HG03460 (cell line): ENCODE measurements around the gene POU2F1.

Source experiments
- ATAC-seq: cut with Tn5 transposase; IDR thresholded peaks from one replicate; pipeline ENCODE4 v1.9.1; 2021; ENCODE audit not compliant: unreplicated experiment

POU2F1 gene

GRCh38 chr1:167359295-167359694 is 138.6 kb downstream of the POU2F1 start:
- ATAC-seq = no peak

GRCh38 chr1:167360120-167360519 is 139.4 kb downstream of the POU2F1 start:
- no peak for ATAC-seq

- no peak for ATAC-seq
Measured at GRCh38 chr1:167362638-167363037, 142.0 kb downstream of the POU2F1 start.

- no peak for ATAC-seq
Measured at GRCh38 chr1:167364826-167365225, 144.1 kb downstream of the POU2F1 start.

GRCh38 chr1:167365360-167365759 is 144.7 kb downstream of the POU2F1 start:
- no peak for ATAC-seq

GRCh38 chr1:167367705-167368104 is 147.0 kb downstream of the POU2F1 start:
- no peak for ATAC-seq

- ATAC-seq = no peak
Measured at GRCh38 chr1:167369175-167369574, 148.5 kb downstream of the POU2F1 start.

GRCh38 chr1:167369933-167370332 is 149.2 kb downstream of the POU2F1 start:
- no peak for ATAC-seq

GRCh38 chr1:167371030-167371429 is 150.3 kb downstream of the POU2F1 start:
- no peak for ATAC-seq

- no peak for ATAC-seq
Measured at GRCh38 chr1:167373398-167373797, 152.7 kb downstream of the POU2F1 start.

- no peak for ATAC-seq
Measured at GRCh38 chr1:167373986-167374385, 153.3 kb downstream of the POU2F1 start.

GRCh38 chr1:167375949-167376348 is 155.3 kb downstream of the POU2F1 start:
- ATAC-seq = no peak

- ATAC-seq = no peak
Measured at GRCh38 chr1:167387251-167387910, 166.7 kb downstream of the POU2F1 start.

GRCh38 chr1:167388976-167389375 is 168.3 kb downstream of the POU2F1 start:
- ATAC-seq = no peak

- no peak for ATAC-seq
Measured at GRCh38 chr1:167392200-167392696, 171.6 kb downstream of the POU2F1 start.

GRCh38 chr1:167400359-167400953 is 179.8 kb downstream of the POU2F1 start:
- no peak for ATAC-seq

- no peak for ATAC-seq
Measured at GRCh38 chr1:167401260-167401873, 180.7 kb downstream of the POU2F1 start.

- ATAC-seq = no peak
Measured at GRCh38 chr1:167404161-167404888, 183.6 kb downstream of the POU2F1 start.

GRCh38 chr1:167404908-167405307 is 184.2 kb downstream of the POU2F1 start:
- ATAC-seq = no peak

GRCh38 chr1:167408355-167408754 is 187.7 kb downstream of the POU2F1 start:
- no peak for ATAC-seq

GRCh38 chr1:167409183-167409582 is 188.5 kb downstream of the POU2F1 start:
- no peak for ATAC-seq

- no peak for ATAC-seq
Measured at GRCh38 chr1:167412072-167412471, 191.4 kb downstream of the POU2F1 start.
